ENCODE data around the gene MRPL37.

- TF ChIP-seq CTCF (conservative IDR thresholded peaks at IDR 0.05; ENCODE audit: low read length) = no peak
- TF ChIP-seq EZH2phosphoT487 (IDR thresholded peaks at IDR 0.05; ENCODE audit: borderline replicate concordance, low read depth, low read length) = no peak
Observed at GRCh38 chr1:54221113-54221834, 21.3 kb downstream of the MRPL37 start.

All from OCI-LY7 (cell line).